KMS-11 (cell line): Measurements from ENCODE around the gene LRIG2.

ENCODE experiments used
- H2AFZ ChIP-seq: fragments of 200-600 bp; sonication (generic); 2 replicates; pipeline ENCODE4 v1.6.1; 2016; ENCODE audit warnings: antibody characterized with exemption, mixed run types, low read depth
- H3K27ac ChIP-seq: fragments of 200-600 bp; sonication (generic); 2 replicates; pipeline ENCODE4 v1.6.1; 2016; ENCODE audit warnings: mild to moderate bottlenecking, mixed run types
- H3K27me3 ChIP-seq: fragments of 200-600 bp; sonication (generic); 2 replicates; pipeline ENCODE4 v1.6.1; 2017; ENCODE audit warnings: mild to moderate bottlenecking, low read depth, mixed run types, moderate library complexity; ENCODE audit not compliant: insufficient read depth
- H3K36me3 ChIP-seq: fragments of 200-600 bp; sonication (generic); 2 replicates; pipeline ENCODE4 v1.6.1; 2017; ENCODE audit warnings: mild to moderate bottlenecking, mixed run types; ENCODE audit not compliant: insufficient read depth
- H3K4me1 ChIP-seq: fragments of 200-600 bp; sonication (generic); 2 replicates; pipeline ENCODE4 v1.6.1; 2016; ENCODE audit warnings: mild to moderate bottlenecking, low read depth, mixed run types; ENCODE audit not compliant: poor library complexity, severe bottlenecking
- H3K4me2 ChIP-seq: fragments of 200-600 bp; sonication (generic); 2 replicates; pipeline ENCODE4 v1.7.0; 2016; ENCODE audit warnings: mild to moderate bottlenecking, mixed run types
- H3K4me3 ChIP-seq: fragments of 200-600 bp; sonication (generic); IDR thresholded peaks from 2 replicates; pipeline ENCODE4 v1.6.1; 2017; ENCODE audit warnings: low read depth, low read length, mixed read lengths; ENCODE audit not compliant: insufficient read depth
- H3K79me2 ChIP-seq: fragments of 200-600 bp; sonication (generic); 2 replicates; pipeline ENCODE4 v1.6.1; 2016; ENCODE audit warnings: low read depth, mixed run types; ENCODE audit not compliant: insufficient read depth
- H3K9ac ChIP-seq: fragments of 200-600 bp; sonication (generic); 2 replicates; pipeline ENCODE4 v1.6.1; 2016; ENCODE audit warnings: mild to moderate bottlenecking, mixed run types
- H4K20me1 ChIP-seq: fragments of 200-600 bp; sonication (generic); 2 replicates; pipeline ENCODE4 v1.6.1; 2016; ENCODE audit warnings: mild to moderate bottlenecking, mixed run types; ENCODE audit not compliant: insufficient read depth
- CTCF ChIP-seq: fragments of 200-600 bp; sonication (generic); conservative IDR thresholded peaks from 2 replicates; pipeline ENCODE4 v1.6.1; 2017; ENCODE audit warnings: low read depth, mild to moderate bottlenecking, antibody characterized with exemption, low read length, moderate library complexity, mixed read lengths

The LRIG2 gene

GRCh38 chr1:113138778-113139177, 65.8 kb downstream of the LRIG2 start:
- Histone ChIP-seq H3K36me3 (no peaks in the 10 kb centered on the region), H3K9ac (no peak overlapping the region), H3K27ac (no peak overlapping the region), H3K4me3 (no peak overlapping the region), H4K20me1 (no peaks in the 10 kb centered on the region), H3K4me1 (peaks cover 38% of the 10 kb centered on the region), H3K4me2 (no peak overlapping the region), H2AFZ (no peak overlapping the region), H3K27me3 (no peaks in the 10 kb centered on the region), H3K79me2 (no peaks in the 10 kb centered on the region)
- TF ChIP-seq CTCF, result no peak

- TF ChIP-seq CTCF, result no peak
- Histone ChIP-seq H2AFZ (peak overlapping the region; percentile 78; the same call in 1 of the 2 replicates), H3K4me1 (peaks cover 47% of the 10 kb centered on the region), H3K27ac (no peak overlapping the region), H3K4me2 (no peak overlapping the region), H3K4me3 (no peak overlapping the region), H4K20me1 (no peaks in the 10 kb centered on the region), H3K36me3 (no peaks in the 10 kb centered on the region), H3K27me3 (no peaks in the 10 kb centered on the region), H3K79me2 (no peaks in the 10 kb centered on the region), H3K9ac (no peak overlapping the region)
Observed at GRCh38 chr1:113140176-113140575, 67.2 kb downstream of the LRIG2 start.

- Histone ChIP-seq H3K27me3 (no peaks in the 10 kb centered on the region), H3K4me2 (peak overlapping the region; percentile 51; the same call in 1 of the 2 replicates), H3K4me3 (no peak overlapping the region), H3K9ac (no peak overlapping the region), H3K27ac (peak overlapping the region; percentile 65; the same call in 1 of the 2 replicates), H4K20me1 (no peaks in the 10 kb centered on the region), H3K79me2 (no peaks in the 10 kb centered on the region), H3K36me3 (no peaks in the 10 kb centered on the region), H3K4me1 (peaks cover 43% of the 10 kb centered on the region), H2AFZ (peak overlapping the region; percentile 78)
- peak; percentile 90 for TF ChIP-seq CTCF
Observed at GRCh38 chr1:113140588-113141446, 67.8 kb downstream of the LRIG2 start.

- Histone ChIP-seq H3K27ac (peak overlapping the region; percentile 65), H3K4me2 (peak overlapping the region; percentile 51), H3K4me1 (peaks cover 54% of the 10 kb centered on the region), H2AFZ (no peak overlapping the region; the same call in 1 of the 2 replicates), H3K79me2 (no peaks in the 10 kb centered on the region), H3K4me3 (no peak overlapping the region), H3K36me3 (no peaks in the 10 kb centered on the region), H3K27me3 (no peaks in the 10 kb centered on the region), H4K20me1 (no peaks in the 10 kb centered on the region), H3K9ac (no peak overlapping the region; the same call in 1 of the 2 replicates)
- no peak for TF ChIP-seq CTCF
Observed at GRCh38 chr1:113141650-113142473, 68.9 kb downstream of the LRIG2 start.
